ENCODE results near the gene PTTG2. TPM values are rescaled to one million over a fixed set of nuclear protein-coding genes. Genes with fewer than 3 reads are reported as not detected.

PTTG2 gene
- total and polyA plus RNA-seq, 2 of the 4 experiments (the other 2 are of a cell fraction), result not detected

DNA sequence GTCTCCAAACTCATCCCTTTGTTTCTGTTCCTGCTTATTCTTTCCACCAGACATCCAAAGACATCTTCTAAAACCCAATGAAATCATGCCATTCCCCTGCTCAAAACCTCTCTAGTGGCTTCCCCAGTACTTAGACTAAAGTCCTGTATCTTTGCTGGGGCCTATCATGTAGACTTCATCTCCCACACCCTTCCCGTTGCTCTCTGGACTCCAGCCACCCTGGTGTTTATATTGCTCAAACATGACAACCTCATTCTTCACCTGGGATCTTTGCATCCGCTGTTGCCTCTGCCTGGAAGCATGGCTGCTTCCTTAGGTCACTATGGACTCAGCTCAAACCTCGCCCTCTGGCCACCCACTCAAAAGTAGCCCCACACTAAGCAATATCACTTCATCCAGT lies 45.7 kb upstream of the PTTG2 start:
- WGBS, 2 experiments (ENCODE audit: extremely low coverage in 2 of 2, insufficient read length in 1 of 2), result 53% methylated on average over 3 of the region's 3 CpGs; no CpG with 5 or more reads in 1 of the 2 experiments
- Histone ChIP-seq H3K56ac (ENCODE audit: extremely low read depth, insufficient read depth, low read length) (no peak overlapping the region), H2BK120ac (ENCODE audit: low read depth, low read length) (no peak overlapping the region), H3K27ac (ENCODE audit: insufficient read depth, low read length) (no peak overlapping the region), H3K9me3 (ENCODE audit: control insufficient read depth, insufficient read depth, low read length) (no peaks in the 10 kb centered on the region), H4K20me1 (ENCODE audit: insufficient read depth, low read length) (no peaks in the 10 kb centered on the region), H3K9me1 (ENCODE audit: insufficient read depth, low read length) (no peaks in the 10 kb centered on the region), H3K4me1 (ENCODE audit: control insufficient read depth, insufficient read depth, low read length) (no peaks in the 10 kb centered on the region), H4K5ac (ENCODE audit: low read depth, low read length) (no peak overlapping the region), H2AFZ (replicated peaks; ENCODE audit: low read length, poor library complexity) (no peak overlapping the region), H2BK20ac (ENCODE audit: low read depth, low read length) (no peak overlapping the region), H3K18ac (ENCODE audit: low read depth, low read length) (no peak overlapping the region), H4K91ac (ENCODE audit: insufficient read depth, low read depth, low read length) (no peak overlapping the region), H3K4ac (ENCODE audit: low read depth, low read length) (no peak overlapping the region), H2AK9ac (replicated peaks; ENCODE audit: low read depth, low read length, poor library complexity) (no peak overlapping the region), H3K79me1 (ENCODE audit: low read depth in 1 of 2, low read length in 2 of 2) (no peaks in the 10 kb centered on the region), H3K23ac (ENCODE audit: low read depth, low read length) (no peak overlapping the region), H2BK5ac (ENCODE audit: low read depth, low read length, poor library complexity, severe bottlenecking) (no peak overlapping the region), H3K14ac (replicated peaks; ENCODE audit: low read depth, low read length) (no peak overlapping the region), H3K4me3 (ENCODE audit: insufficient read depth, low read depth, low read length) (no peak overlapping the region), H2AK5ac (ENCODE audit: low read depth, low read length) (no peak overlapping the region), H3K4me2 (ENCODE audit: low read depth, low read length) (no peak overlapping the region), H3K36me3 (ENCODE audit: control insufficient read depth, insufficient read depth, low read length) (no peaks in the 10 kb centered on the region), H3K27me3 (ENCODE audit: control insufficient read depth, insufficient read depth, low read length) (peaks cover 16% of the 10 kb centered on the region), H4K8ac (ENCODE audit: low read depth in 2 of 2, low read length in 2 of 2) (no peak overlapping the region), H2BK15ac (ENCODE audit: low read depth, low read length) (no peak overlapping the region), H3K9ac (ENCODE audit: low read depth, low read length) (no peak overlapping the region)
- dilution Hi-C loops (cut with HindIII; ENCODE audit: low sequenced_read_pairs, unreplicated experiment) (no loop called here), in situ Hi-C loops (cut with MboI; ENCODE audit: low sequenced_read_pairs) (no loop called here), intact Hi-C loops (cut with micrococcal nuclease) (no loop called here)
- ChIA-PET POLR2A (ENCODE audit: unreplicated experiment) (no interaction called here), CTCF (no interaction called here)
- ATAC-seq (ENCODE audit: low read depth) (no peak), DNase-seq (no peak)
- TF ChIP-seq, protein P1, sequence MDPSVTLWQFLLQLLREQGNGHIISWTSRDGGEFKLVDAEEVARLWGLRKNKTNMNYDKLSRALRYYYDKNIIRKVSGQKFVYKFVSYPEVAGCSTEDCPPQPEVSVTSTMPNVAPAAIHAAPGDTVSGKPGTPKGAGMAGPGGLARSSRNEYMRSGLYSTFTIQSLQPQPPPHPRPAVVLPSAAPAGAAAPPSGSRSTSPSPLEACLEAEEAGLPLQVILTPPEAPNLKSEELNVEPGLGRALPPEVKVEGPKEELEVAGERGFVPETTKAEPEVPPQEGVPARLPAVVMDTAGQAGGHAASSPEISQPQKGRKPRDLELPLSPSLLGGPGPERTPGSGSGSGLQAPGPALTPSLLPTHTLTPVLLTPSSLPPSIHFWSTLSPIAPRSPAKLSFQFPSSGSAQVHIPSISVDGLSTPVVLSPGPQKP (IDR thresholded peaks at IDR 0.05; ENCODE audit: borderline replicate concordance, low read depth, low read length), result no peak
- TF ChIP-seq, protein P2, sequence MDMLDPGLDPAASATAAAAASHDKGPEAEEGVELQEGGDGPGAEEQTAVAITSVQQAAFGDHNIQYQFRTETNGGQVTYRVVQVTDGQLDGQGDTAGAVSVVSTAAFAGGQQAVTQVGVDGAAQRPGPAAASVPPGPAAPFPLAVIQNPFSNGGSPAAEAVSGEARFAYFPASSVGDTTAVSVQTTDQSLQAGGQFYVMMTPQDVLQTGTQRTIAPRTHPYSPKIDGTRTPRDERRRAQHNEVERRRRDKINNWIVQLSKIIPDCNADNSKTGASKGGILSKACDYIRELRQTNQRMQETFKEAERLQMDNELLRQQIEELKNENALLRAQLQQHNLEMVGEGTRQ (IDR thresholded peaks at IDR 0.05; ENCODE audit: low read depth, low read length), result no peak
- TF ChIP-seq RFX5 (IDR thresholded peaks at IDR 0.05; ENCODE audit: low read depth, low read length) (no peak), CHD1 (IDR thresholded peaks at IDR 0.05; ENCODE audit: low read depth, low read length) (no peak), RAD21 (IDR thresholded peaks at IDR 0.05; ENCODE audit: low read length) (no peak), MXI1 (IDR thresholded peaks at IDR 0.05; ENCODE audit: borderline replicate concordance, low read depth, low read length) (no peak), FOS (IDR thresholded peaks at IDR 0.05; ENCODE audit: low read depth, low read length) (no peak), SMC3 (IDR thresholded peaks at IDR 0.05; ENCODE audit: low read depth, low read length) (no peak), RCOR1 (IDR thresholded peaks at IDR 0.05; ENCODE audit: insufficient replicate concordance, low read length) (no peak), CEBPB (IDR thresholded peaks at IDR 0.05; ENCODE audit: low read depth, low read length) (no peak), MAZ (IDR thresholded peaks at IDR 0.05; ENCODE audit: borderline replicate concordance, low read depth, low read length) (no peak), BHLHE40 (IDR thresholded peaks at IDR 0.05; ENCODE audit: low read depth, low read length) (no peak), POLR2A (IDR thresholded peaks at IDR 0.05; ENCODE audit: low read depth, low read length) (no peak), MAFK (IDR thresholded peaks at IDR 0.05; ENCODE audit: low read depth, low read length) (no peak), NFE2L2 (IDR thresholded peaks at IDR 0.05; ENCODE audit: low read depth, low read length) (no peak)
- TF ChIP-seq, protein P3, sequence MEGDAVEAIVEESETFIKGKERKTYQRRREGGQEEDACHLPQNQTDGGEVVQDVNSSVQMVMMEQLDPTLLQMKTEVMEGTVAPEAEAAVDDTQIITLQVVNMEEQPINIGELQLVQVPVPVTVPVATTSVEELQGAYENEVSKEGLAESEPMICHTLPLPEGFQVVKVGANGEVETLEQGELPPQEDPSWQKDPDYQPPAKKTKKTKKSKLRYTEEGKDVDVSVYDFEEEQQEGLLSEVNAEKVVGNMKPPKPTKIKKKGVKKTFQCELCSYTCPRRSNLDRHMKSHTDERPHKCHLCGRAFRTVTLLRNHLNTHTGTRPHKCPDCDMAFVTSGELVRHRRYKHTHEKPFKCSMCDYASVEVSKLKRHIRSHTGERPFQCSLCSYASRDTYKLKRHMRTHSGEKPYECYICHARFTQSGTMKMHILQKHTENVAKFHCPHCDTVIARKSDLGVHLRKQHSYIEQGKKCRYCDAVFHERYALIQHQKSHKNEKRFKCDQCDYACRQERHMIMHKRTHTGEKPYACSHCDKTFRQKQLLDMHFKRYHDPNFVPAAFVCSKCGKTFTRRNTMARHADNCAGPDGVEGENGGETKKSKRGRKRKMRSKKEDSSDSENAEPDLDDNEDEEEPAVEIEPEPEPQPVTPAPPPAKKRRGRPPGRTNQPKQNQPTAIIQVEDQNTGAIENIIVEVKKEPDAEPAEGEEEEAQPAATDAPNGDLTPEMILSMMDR (conservative IDR thresholded peaks at IDR 0.05; ENCODE audit: low read depth, low read length), result no peak
- BruUV-seq (replicated peaks), result no TSS peak
